Loucy (cell line): Measurements from ENCODE around the gene PDCD2.

Source experiments
- EZH2phosphoT487 ChIP-seq: fragments of 200-600 bp; IDR thresholded peaks from 2 replicates; pipeline ENCODE4 v1.6.1; 2018; ENCODE audit warnings: antibody characterized with exemption, mild to moderate bottlenecking, moderate library complexity, borderline replicate concordance
- TF ChIP-seq, protein P1 (sequence below): fragments of 200-600 bp; sonication (generic); conservative IDR thresholded peaks from 2 replicates; pipeline ENCODE4 v1.5.1; 2014; ENCODE audit warnings: mild to moderate bottlenecking, antibody characterized with exemption, low read length

DNA sequence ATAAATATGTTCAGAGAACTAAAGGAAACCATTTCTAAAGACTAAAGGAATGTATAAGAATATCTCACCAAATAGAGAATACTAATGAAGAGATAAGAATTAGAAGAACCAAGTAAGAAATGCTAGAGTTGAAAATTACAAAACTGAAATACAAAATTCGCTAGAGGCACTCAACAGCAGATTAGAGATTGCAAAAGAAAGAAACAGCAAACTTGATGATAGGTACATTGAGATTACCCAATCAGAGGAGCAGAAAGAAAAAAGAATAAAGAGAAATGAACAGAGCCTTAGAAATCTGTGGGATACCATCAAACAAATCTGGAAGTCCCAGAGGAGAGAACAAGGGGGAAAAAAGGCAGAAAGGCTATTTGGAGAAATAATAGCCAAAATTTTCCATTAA lies 6.3 kb upstream of the PDCD2 start:
- TF ChIP-seq, protein P1, sequence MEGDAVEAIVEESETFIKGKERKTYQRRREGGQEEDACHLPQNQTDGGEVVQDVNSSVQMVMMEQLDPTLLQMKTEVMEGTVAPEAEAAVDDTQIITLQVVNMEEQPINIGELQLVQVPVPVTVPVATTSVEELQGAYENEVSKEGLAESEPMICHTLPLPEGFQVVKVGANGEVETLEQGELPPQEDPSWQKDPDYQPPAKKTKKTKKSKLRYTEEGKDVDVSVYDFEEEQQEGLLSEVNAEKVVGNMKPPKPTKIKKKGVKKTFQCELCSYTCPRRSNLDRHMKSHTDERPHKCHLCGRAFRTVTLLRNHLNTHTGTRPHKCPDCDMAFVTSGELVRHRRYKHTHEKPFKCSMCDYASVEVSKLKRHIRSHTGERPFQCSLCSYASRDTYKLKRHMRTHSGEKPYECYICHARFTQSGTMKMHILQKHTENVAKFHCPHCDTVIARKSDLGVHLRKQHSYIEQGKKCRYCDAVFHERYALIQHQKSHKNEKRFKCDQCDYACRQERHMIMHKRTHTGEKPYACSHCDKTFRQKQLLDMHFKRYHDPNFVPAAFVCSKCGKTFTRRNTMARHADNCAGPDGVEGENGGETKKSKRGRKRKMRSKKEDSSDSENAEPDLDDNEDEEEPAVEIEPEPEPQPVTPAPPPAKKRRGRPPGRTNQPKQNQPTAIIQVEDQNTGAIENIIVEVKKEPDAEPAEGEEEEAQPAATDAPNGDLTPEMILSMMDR, result no peak
- no peak for TF ChIP-seq EZH2phosphoT487
